Measurements from ENCODE around the gene TBC1D10A. TPM values are rescaled to one million over a fixed set of nuclear protein-coding genes. Genes with fewer than 3 reads are reported as not detected.

Gene TBC1D10A, protein sequence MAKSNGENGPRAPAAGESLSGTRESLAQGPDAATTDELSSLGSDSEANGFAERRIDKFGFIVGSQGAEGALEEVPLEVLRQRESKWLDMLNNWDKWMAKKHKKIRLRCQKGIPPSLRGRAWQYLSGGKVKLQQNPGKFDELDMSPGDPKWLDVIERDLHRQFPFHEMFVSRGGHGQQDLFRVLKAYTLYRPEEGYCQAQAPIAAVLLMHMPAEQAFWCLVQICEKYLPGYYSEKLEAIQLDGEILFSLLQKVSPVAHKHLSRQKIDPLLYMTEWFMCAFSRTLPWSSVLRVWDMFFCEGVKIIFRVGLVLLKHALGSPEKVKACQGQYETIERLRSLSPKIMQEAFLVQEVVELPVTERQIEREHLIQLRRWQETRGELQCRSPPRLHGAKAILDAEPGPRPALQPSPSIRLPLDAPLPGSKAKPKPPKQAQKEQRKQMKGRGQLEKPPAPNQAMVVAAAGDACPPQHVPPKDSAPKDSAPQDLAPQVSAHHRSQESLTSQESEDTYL
- total RNA-seq = 10.3 and 23.1 TPM in 2 replicates

GRCh38 chr22:30326706-30327362 lies at the start of gene TBC1D10A:
Gene TBC1D10A, minus strand, starts transcription at chr22:30326941. Its CDS starts 60 bp downstream, at chr22:30326881.

GRCh38 chr22:30356449-30357235 lies 29.9 kb upstream of the TBC1D10A start, which contains the start of the genes CCDC157 and SF3A1:
Gene CCDC157, plus strand, starts transcription at chr22:30357007. Its CDS starts 8,994 bp downstream, at chr22:30366001.
Gene SF3A1, minus strand, starts transcription at chr22:30356894. Its CDS starts 102 bp downstream, at chr22:30356792.

DNA sequence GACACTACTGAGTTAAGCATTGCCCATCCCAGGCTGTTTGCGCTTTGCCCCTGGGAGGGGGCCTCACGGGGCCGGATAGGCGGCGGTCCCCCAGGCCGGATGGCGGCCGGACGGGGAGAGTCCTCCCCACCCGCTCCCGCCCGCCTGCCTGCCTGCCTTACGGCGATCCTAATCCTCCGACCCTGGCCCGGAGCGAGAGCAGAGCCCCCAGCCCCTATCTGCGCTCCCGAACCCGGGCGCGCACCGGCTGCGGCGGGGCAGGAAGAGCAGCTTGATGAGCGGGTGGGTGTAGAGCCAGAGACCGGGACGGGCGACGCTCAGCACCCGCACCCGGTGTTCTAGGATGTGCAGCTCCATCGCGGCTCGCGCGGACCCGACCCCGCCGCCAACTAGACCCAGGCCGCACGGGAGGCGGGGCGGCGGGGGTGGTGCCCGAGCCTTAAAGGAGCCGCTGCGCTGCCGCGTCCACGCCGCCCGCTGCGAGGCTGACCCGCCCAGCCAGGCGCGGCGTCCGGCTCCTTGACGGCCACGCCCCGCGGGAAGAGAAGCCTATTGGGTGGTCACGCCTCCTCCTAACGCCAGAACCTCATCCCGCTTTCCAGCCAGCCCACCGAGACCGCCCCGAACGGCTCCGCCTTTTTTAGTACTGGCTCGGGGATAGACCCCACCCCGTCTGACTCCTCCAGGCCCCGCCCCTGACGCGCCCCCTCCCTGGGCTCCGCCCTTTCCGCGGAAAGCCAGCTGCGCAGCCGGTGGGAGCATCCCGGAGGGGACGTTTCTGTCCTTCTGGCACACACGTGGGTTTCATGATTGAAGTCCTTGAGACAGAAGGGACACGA lies 37.4 kb downstream of the TBC1D10A start, which contains the start of gene CASTOR1:
TSS of gene CASTOR1 (minus strand) at position 365 of the 839 bp plus-strand sequence. CDS start at position 357, 8 bp downstream.

GRCh38 chr22:30266445-30267381 lies 60.0 kb downstream of the TBC1D10A start, which contains the start of gene OSM:
Gene OSM, minus strand, starts transcription at chr22:30266851. Its CDS starts 52 bp downstream, at chr22:30266799.

GRCh38 chr22:30245985-30246813 lies 80.5 kb downstream of the TBC1D10A start, which contains the start of gene LIF:
Gene LIF, minus strand, starts transcription at chr22:30246759. Its CDS starts 64 bp downstream, at chr22:30246695.

Other genes starting within 250 kb of the TBC1D10A start
- gene HORMAD2, start 246.5 kb downstream of the TBC1D10A start, total RNA-seq = not detected in 2 replicates
- 0.68 and 6.1 TPM in 2 replicates for gene LIF, start 80.2 kb downstream of the TBC1D10A start, total RNA-seq
- gene OSM, start 60.1 kb downstream of the TBC1D10A start, total RNA-seq = not detected in 2 replicates
- 1.7 and 12.2 TPM in 2 replicates for gene CASTOR1, start 37.4 kb downstream of the TBC1D10A start, total RNA-seq
- 12.0 and 44.5 TPM in 2 replicates for gene SF3A1, start 30.0 kb upstream of the TBC1D10A start, total RNA-seq
- gene CCDC157, start 30.1 kb upstream of the TBC1D10A start, total RNA-seq = 0.34 and 1.1 TPM in 2 replicates
- 9.2 and 14.9 TPM in 2 replicates for gene RNF215, start 60.5 kb upstream of the TBC1D10A start, total RNA-seq
- gene SEC14L2, start 70.1 kb upstream of the TBC1D10A start, total RNA-seq = 17.4 and 67.0 TPM in 2 replicates
- gene MTFP1, start 98.8 kb upstream of the TBC1D10A start, total RNA-seq = 10.6 and 17.8 TPM in 2 replicates
- not detected in 2 replicates for gene SEC14L3, start 145.1 kb upstream of the TBC1D10A start, total RNA-seq
- gene SEC14L4, start 178.8 kb upstream of the TBC1D10A start, total RNA-seq = 0.36 TPM in 1 of 2 replicates, not detected in the other
- gene SEC14L6, start 219.8 kb upstream of the TBC1D10A start, total RNA-seq = 0.14 TPM in 1 of 2 replicates, not detected in the other
- gene GAL3ST1, start 247.7 kb upstream of the TBC1D10A start, total RNA-seq = 0.07 and 0.34 TPM in 2 replicates

All from nasal cavity respiratory epithelium epithelial cell of viscerocranial mucosa (primary cell).